ENCODE results near the gene GSK3A.

GSK3A gene

GRCh38 chr19:42199440-42200115 lies 42.8 kb downstream of the GSK3A start:
- DNase-seq (ENCODE audit: low read depth in 2 of 2) = no peak

GRCh38 chr19:42198676-42199439 lies 43.5 kb downstream of the GSK3A start:
- DNase-seq (ENCODE audit: low read depth in 2 of 2) = no peak

DNA sequence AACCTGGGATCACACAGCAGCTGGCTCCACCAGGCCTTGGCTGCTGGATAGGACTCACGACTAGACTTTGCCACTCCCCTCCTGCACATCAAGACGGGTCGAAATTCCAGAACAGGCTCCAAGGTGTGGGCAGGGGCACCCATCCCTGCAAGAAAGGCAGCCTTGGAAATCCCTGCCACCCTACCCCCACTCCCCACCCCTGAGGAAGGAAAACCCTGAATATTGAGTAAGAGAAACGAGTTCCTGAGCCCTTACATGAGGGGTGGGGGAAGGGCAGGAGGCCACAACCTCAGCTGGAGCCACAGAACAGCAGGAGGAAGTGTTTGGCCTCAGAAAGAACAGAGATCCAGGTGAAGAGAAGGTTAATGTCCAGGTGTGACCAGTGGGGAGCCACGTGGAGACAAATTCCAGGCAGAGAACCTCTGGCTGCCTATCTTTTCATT lies 45.0 kb downstream of the GSK3A start:
- DNase-seq (ENCODE audit: low read depth in 2 of 2) = no peak

DNA sequence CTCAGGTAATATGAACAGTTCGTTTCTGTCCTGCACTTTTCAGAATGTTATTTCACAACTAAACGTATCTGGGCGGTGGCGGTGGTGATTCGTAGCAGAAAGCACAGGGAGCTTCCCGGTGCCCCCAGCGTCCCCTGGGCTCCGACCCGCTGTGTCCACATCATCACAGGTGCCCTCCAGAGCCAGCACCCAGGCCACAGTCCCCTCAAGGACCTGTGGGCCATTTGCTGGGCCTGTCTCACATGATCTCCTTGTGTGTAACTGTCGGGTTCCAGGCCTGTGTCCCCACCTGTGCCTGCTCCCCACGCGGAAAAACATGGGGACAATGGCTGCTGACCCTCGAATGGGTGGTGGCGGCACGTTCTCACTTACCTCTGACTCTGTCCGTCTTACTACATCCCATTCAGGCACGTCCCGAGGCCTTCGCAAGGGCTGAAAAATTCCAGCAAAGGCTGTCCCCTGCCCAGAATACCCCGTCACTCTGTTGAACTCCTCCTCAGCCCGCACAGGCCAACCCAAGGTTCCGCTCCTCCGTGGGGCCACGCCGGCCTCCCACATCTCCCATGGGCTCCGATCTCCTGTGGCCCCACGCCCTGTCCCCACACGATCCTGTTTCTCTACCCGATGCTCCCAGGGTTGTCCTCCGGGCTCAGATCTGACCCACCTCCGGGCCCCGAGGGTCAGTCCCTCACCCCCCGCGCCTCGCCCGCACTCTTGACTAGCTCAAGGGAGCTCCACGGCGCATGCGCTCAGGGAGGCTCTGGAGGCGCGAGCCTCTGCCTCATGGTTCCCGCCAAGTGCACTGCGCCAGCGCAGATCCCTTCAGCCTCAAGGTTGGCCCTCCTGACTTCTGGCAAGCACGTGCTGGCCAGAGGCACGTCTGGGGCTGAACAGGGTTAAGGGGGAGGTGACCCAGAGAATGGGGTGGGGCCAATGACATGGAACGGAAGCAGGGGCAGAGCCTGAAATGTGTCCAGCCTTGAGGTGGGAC lies 46.1 kb downstream of the GSK3A start:
- DNase-seq (ENCODE audit: low read depth in 2 of 2) = no peak

GRCh38 chr19:42193706-42194105 lies 48.7 kb downstream of the GSK3A start:
- no peak for DNase-seq (ENCODE audit: low read depth in 2 of 2)

- DNase-seq (ENCODE audit: low read depth in 2 of 2) = no peak
These were observed 49.1 kb downstream of the GSK3A start for GRCh38 chr19:42193294-42193693.

DNA sequence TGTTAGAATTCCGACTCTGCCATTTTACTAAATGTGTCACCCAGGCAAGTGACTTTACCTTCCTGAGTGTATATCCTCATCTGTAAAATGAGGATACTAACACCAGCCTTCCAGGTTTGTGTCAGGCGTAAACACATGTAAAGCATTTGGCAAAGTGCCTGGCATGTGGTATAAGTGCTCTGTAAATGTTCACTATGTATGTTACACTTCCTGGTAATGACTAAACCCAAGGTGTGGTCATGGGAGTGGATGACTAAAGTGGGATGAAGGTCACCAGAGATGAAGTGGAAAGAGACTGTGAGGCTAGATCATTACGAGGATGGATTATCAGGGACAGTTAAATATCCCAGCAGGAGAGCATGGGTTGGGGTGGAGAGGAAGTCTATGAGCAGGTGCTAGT lies 50.5 kb downstream of the GSK3A start:
- peak in 1 of 2 experiments; percentile 12 for DNase-seq (ENCODE audit: low read depth in 2 of 2)

- no peak for DNase-seq (ENCODE audit: low read depth in 2 of 2)
These were observed 51.1 kb downstream of the GSK3A start for GRCh38 chr19:42191330-42191729.

GRCh38 chr19:42189133-42189532 lies 53.3 kb downstream of the GSK3A start:
- no peak for DNase-seq (ENCODE audit: low read depth in 2 of 2)

GRCh38 chr19:42188665-42189064 lies 53.7 kb downstream of the GSK3A start:
- no peak for DNase-seq (ENCODE audit: low read depth in 2 of 2)

DNA sequence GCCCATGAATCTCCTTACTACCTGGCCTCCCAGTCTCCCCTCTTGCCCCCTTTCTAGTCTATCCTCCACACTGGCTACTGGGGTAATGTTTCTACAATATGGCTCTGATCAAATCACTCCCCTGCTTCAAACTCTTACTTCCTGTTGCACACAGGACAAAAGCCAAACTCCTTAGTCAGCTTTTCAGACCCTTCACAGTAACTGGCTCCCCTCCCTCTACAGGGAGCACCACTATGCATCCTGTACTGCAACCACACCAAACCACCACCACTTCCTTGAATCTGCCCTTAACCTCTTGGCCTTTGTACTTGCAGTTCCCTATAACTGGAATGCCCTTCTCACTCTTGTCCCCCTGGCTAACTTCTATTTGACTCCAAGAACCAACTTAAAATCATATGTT lies 57.1 kb downstream of the GSK3A start:
- peak; percentile 18 to 19 for DNase-seq (ENCODE audit: low read depth in 2 of 2)

DNA sequence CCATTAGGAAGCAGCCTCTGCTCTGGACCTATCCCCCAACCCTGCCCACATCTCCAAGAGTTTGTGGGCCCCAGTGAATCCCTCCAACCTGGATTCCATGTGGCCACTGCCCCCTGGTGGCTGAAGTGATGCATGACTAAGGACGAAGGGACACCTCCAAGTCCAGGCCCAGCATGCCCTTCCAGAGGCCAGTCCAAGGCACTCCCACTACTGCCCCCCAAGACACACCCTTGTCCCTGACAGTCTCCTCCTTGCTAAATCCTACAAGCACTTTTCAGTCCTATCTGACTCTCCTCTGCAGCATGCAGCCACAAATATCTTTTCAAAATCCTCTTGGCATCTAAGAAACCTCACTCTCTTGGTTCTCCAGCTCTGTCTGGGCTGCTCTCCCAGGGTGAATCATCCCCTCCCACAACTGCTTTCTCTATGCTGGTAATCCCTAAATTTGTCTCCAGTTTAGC lies 58.0 kb downstream of the GSK3A start:
- DNase-seq (ENCODE audit: low read depth in 2 of 2) = peak; percentile 49 to 57
